ENCODE measurements around the gene HDAC7.

DNA sequence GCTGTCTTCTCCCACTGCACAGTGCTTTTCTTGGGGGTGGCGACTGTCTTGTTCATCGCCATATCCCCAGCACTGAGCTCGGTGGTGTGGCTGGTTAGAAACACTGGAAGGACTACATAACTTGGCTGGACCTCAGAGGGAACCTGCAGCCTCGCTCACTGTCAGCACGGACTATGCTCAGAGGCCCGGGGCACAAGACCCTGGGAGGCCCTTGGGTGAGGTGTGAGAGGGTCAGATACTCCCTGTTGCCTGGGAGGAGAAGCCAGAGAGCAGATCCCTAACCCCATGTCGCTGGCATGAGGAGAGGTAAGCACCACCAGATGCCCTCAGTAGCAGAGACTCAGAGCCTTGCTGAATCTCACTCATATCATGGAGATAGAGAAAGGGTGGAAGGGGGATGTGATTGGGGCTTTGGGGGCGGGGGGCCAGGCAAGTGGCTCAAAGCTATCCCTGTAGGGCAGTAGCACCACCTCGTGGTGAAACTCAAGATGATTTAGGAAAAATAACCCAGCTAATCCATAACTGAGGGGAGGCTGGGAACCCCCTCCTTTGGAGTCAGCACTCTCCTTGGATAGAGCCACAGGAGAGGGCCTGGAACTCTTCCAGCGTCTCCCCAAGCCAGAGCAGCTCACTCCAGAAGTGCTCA, 18.7 kb upstream of the HDAC7 start:
- no peak for TF ChIP-seq BACH2 (CRISPR knock-in tag; IDR thresholded peaks at IDR 0.05; ENCODE audit: borderline replicate concordance)
- TF ChIP-seq RARB (CRISPR knock-in tag; IDR thresholded peaks at IDR 0.05), result no peak
- no peak for TF ChIP-seq ZNF70 (CRISPR knock-in tag; IDR thresholded peaks at IDR 0.05)
- TF ChIP-seq, protein P1, sequence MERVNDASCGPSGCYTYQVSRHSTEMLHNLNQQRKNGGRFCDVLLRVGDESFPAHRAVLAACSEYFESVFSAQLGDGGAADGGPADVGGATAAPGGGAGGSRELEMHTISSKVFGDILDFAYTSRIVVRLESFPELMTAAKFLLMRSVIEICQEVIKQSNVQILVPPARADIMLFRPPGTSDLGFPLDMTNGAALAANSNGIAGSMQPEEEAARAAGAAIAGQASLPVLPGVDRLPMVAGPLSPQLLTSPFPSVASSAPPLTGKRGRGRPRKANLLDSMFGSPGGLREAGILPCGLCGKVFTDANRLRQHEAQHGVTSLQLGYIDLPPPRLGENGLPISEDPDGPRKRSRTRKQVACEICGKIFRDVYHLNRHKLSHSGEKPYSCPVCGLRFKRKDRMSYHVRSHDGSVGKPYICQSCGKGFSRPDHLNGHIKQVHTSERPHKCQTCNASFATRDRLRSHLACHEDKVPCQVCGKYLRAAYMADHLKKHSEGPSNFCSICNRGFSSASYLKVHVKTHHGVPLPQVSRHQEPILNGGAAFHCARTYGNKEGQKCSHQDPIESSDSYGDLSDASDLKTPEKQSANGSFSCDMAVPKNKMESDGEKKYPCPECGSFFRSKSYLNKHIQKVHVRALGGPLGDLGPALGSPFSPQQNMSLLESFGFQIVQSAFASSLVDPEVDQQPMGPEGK (CRISPR knock-in tag; IDR thresholded peaks at IDR 0.05; ENCODE audit: borderline replicate concordance), result no peak
- TF ChIP-seq ZC3H10 (CRISPR knock-in tag; IDR thresholded peaks at IDR 0.05), result no peak
- no peak for TF ChIP-seq TCF4 (CRISPR knock-in tag; IDR thresholded peaks at IDR 0.05; ENCODE audit: borderline replicate concordance)
- no peak for TF ChIP-seq ZFP3 (CRISPR knock-in tag; IDR thresholded peaks at IDR 0.05)
- TF ChIP-seq, protein P2, sequence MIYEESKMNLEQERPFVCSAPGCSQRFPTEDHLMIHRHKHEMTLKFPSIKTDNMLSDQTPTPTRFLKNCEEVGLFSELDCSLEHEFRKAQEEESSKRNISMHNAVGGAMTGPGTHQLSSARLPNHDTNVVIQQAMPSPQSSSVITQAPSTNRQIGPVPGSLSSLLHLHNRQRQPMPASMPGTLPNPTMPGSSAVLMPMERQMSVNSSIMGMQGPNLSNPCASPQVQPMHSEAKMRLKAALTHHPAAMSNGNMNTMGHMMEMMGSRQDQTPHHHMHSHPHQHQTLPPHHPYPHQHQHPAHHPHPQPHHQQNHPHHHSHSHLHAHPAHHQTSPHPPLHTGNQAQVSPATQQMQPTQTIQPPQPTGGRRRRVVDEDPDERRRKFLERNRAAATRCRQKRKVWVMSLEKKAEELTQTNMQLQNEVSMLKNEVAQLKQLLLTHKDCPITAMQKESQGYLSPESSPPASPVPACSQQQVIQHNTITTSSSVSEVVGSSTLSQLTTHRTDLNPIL (CRISPR knock-in tag; IDR thresholded peaks at IDR 0.05; ENCODE audit: low read depth), result no peak
- TF ChIP-seq, protein P3, sequence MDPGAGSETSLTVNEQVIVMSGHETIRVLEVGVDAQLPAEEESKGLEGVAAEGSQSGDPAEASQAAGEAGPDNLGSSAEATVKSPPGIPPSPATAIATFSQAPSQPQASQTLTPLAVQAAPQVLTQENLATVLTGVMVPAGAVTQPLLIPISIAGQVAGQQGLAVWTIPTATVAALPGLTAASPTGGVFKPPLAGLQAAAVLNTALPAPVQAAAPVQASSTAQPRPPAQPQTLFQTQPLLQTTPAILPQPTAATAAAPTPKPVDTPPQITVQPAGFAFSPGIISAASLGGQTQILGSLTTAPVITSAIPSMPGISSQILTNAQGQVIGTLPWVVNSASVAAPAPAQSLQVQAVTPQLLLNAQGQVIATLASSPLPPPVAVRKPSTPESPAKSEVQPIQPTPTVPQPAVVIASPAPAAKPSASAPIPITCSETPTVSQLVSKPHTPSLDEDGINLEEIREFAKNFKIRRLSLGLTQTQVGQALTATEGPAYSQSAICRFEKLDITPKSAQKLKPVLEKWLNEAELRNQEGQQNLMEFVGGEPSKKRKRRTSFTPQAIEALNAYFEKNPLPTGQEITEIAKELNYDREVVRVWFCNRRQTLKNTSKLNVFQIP (CRISPR knock-in tag; IDR thresholded peaks at IDR 0.05; ENCODE audit: borderline replicate concordance, low read depth), result no peak
- no peak for TF ChIP-seq SNAI2 (CRISPR knock-in tag; IDR thresholded peaks at IDR 0.05)
- TF ChIP-seq, protein P4, sequence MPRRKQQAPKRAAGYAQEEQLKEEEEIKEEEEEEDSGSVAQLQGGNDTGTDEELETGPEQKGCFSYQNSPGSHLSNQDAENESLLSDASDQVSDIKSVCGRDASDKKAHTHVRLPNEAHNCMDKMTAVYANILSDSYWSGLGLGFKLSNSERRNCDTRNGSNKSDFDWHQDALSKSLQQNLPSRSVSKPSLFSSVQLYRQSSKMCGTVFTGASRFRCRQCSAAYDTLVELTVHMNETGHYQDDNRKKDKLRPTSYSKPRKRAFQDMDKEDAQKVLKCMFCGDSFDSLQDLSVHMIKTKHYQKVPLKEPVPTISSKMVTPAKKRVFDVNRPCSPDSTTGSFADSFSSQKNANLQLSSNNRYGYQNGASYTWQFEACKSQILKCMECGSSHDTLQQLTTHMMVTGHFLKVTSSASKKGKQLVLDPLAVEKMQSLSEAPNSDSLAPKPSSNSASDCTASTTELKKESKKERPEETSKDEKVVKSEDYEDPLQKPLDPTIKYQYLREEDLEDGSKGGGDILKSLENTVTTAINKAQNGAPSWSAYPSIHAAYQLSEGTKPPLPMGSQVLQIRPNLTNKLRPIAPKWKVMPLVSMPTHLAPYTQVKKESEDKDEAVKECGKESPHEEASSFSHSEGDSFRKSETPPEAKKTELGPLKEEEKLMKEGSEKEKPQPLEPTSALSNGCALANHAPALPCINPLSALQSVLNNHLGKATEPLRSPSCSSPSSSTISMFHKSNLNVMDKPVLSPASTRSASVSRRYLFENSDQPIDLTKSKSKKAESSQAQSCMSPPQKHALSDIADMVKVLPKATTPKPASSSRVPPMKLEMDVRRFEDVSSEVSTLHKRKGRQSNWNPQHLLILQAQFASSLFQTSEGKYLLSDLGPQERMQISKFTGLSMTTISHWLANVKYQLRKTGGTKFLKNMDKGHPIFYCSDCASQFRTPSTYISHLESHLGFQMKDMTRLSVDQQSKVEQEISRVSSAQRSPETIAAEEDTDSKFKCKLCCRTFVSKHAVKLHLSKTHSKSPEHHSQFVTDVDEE (CRISPR knock-in tag; IDR thresholded peaks at IDR 0.05), result no peak
- TF ChIP-seq ZNF8 (CRISPR knock-in tag; IDR thresholded peaks at IDR 0.05), result no peak
- no peak for TF ChIP-seq ARNTL (CRISPR knock-in tag; IDR thresholded peaks at IDR 0.05; ENCODE audit: borderline replicate concordance, low read depth)
- no peak for TF ChIP-seq PPARA (CRISPR knock-in tag; IDR thresholded peaks at IDR 0.05; ENCODE audit: borderline replicate concordance)
